Gastroesophageal sphincter (tissue), 4 donors: ENCODE results near the gene PTPRN2. TPM values are rescaled to one million over a fixed set of nuclear protein-coding genes. Genes with fewer than 3 reads are reported as not detected.
A peak's percentile ranks its signal among the peaks of the same experiment; 100 is the strongest.
"Not testable (repeated sequence)": the region's sequence is repeated elsewhere in the genome, so short reads cannot be mapped to it uniquely, and the experiment has no call there.

Experiments used
- ATAC-seq: fragments of 150-250 bp; one replicate; pipeline ENCODE4 v1.9.1; 2016; ENCODE audit warnings: mild to moderate bottlenecking, moderate library complexity
- H3K27ac ChIP-seq, 4 donors: fragments of 200-600 bp; sonication (generic) in 3 of 4; 1 replicate in 3 of 4; 2 replicates in 1 of 4; pipeline ENCODE4 v1.5.1; 2016 to 2019
- H3K27me3 ChIP-seq: fragments of 200-600 bp; sonication (generic); one replicate; pipeline ENCODE4 v1.5.1; 2019
- H3K36me3 ChIP-seq, 2 donors: fragments of 200-600 bp; sonication (generic); one replicate each; pipeline ENCODE4 v1.5.1; 2019; ENCODE audit warnings: control low read depth in 1 of 2
- H3K4me1 ChIP-seq, 3 donors: fragments of 200-600 bp; sonication (generic); 1 replicate in 2 of 3; 2 replicates in 1 of 3; pipeline ENCODE4 v1.5.1; 2016 to 2019; ENCODE audit warnings: control low read depth in 2 of 3
- H3K4me3 ChIP-seq, 2 donors: fragments of 200-600 bp; sonication (generic); one replicate each; pipeline ENCODE4 v1.5.1; 2019; ENCODE audit warnings: mild to moderate bottlenecking in 1 of 2, moderate library complexity in 1 of 2
- H3K9me3 ChIP-seq, 3 donors: fragments of 200-600 bp; sonication (generic); one replicate each; pipeline ENCODE4 v1.5.1; 2017 to 2019; ENCODE audit warnings: control low read depth in 2 of 3
- EP300 ChIP-seq: sonication (generic); formaldehyde crosslinking; IDR thresholded peaks from one replicate; pipeline ENCODE4 v1.6.1; 2017; ENCODE audit warnings: antibody characterized with exemption, mild to moderate bottlenecking
- POLR2A ChIP-seq, 2 donors: fragments of 450-650 bp; IDR thresholded peaks; one replicate each; pipeline ENCODE4 v1.6.1; 2017; ENCODE audit warnings: antibody characterized with exemption in 2 of 2, mild to moderate bottlenecking in 2 of 2, moderate library complexity in 1 of 2
- POLR2AphosphoS5 ChIP-seq: sonication (generic); formaldehyde crosslinking; IDR thresholded peaks from one replicate; pipeline ENCODE4 v1.6.1; 2017; ENCODE audit warnings: antibody characterized with exemption
- whole genome bisulfite sequencing, 2 donors: methylation state at CpG; one replicate each; pipeline ENCODE4 v1.1.5; 2018; ENCODE audit warnings: low coverage in 1 of 2; 5-methylcytosine and 5-hydroxymethylcytosine counted together
- small RNA-seq, 4 donors: library from RNA; depleted of rRNA; stranded (forward); fragments of <200 nt; gene quantifications; one replicate each; pipeline ENCODE3, GENCODE V24; 2016
- total RNA-seq, 4 donors: library from RNA; depleted of rRNA; stranded (reverse); fragments of >200 nt; gene quantifications; one replicate each; pipeline ENCODE4 v1.1.0, GENCODE V29; 2016
- TF ChIP-seq, protein P1 (sequence below), 4 experiments: fragments of 200-600 bp in 2 of 4; fragments of 450-650 bp in 2 of 4; sonication (generic) in 1 of 4; IDR thresholded peaks; one replicate each; pipeline ENCODE4 v1.5.1; 2017 to 2019; ENCODE audit warnings: antibody characterized with exemption in 4 of 4, mild to moderate bottlenecking in 2 of 4, moderate library complexity in 2 of 4

The PTPRN2 gene
- total RNA-seq, 4 donors from 2014 or later = 1.7 to 4.7 (median 3.3) TPM

DNA sequence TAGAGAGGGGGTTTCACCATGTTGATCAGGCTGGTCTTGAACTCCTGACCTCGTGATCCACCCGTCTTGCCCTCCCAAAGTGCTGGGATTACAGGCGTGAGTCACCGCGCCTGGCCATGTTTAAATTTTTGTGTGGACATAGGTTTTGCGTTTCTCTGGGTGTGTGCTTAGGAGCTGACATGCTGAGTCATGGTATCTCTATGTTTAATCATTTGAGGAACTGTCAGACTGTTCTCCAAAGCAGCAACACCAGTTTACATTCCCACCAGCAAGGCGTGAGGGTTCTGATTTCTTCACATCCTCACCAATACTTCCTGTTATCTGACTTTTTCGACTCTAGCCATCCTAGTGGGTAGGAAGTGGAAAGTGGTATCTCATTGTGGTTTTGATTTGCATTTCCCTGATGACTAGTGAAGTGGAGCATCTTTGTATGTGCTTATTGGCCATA lies 1097.1 kb downstream of the PTPRN2 start:
- no peak overlapping the region for H3K27ac ChIP-seq
- H3K4me1 ChIP-seq = no peaks in the 10 kb centered on the region
- WGBS, 2 donors = 73 to 78% methylated on average over 8 of the region's 8 CpGs
- peaks cover 0 to 29% (median 0%) of the 10 kb centered on the region in 3 donors for H3K9me3 ChIP-seq
- H3K27me3 ChIP-seq = peaks cover 28% of the 10 kb centered on the region
- TF ChIP-seq, protein P1, sequence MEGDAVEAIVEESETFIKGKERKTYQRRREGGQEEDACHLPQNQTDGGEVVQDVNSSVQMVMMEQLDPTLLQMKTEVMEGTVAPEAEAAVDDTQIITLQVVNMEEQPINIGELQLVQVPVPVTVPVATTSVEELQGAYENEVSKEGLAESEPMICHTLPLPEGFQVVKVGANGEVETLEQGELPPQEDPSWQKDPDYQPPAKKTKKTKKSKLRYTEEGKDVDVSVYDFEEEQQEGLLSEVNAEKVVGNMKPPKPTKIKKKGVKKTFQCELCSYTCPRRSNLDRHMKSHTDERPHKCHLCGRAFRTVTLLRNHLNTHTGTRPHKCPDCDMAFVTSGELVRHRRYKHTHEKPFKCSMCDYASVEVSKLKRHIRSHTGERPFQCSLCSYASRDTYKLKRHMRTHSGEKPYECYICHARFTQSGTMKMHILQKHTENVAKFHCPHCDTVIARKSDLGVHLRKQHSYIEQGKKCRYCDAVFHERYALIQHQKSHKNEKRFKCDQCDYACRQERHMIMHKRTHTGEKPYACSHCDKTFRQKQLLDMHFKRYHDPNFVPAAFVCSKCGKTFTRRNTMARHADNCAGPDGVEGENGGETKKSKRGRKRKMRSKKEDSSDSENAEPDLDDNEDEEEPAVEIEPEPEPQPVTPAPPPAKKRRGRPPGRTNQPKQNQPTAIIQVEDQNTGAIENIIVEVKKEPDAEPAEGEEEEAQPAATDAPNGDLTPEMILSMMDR (IDR thresholded peaks at IDR 0.05) = no peak
- TF ChIP-seq POLR2A (IDR thresholded peaks at IDR 0.05) = no peak
- TF ChIP-seq EP300 = no peak
- TF ChIP-seq POLR2AphosphoS5 = no peak
- no peaks in the 10 kb centered on the region for H3K36me3 ChIP-seq
- no peak overlapping the region for H3K4me3 ChIP-seq
- ATAC-seq = peak; percentile 31

DNA sequence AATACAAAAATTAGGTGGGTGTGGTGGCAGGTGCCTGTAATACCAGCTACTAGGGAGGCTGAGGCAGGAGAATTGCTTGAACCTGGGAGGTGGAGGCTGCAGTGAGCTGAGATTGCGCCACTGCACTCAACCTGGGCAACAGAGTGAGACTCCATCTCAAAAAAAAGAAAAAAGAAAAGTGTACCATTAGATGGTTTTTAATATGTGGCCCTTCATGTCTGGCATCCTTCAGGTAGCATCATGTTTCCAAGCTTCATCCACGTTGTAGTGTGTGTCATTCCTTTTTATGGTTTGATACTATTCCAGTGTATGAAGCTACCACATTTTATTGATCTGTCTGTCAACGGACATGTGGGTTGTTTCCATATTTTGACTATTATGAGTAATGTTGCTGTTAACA lies 1097.8 kb downstream of the PTPRN2 start:
- WGBS, 2 donors = 69 to 86% methylated on average over 3 of the region's 3 CpGs
- not testable (repeated sequence) for ATAC-seq, H3K4me3 ChIP-seq

More for the DNA sequence above, 1097.8 kb downstream of the PTPRN2 start:
- H3K27ac ChIP-seq, H3K36me3 ChIP-seq, H3K4me1 ChIP-seq: not testable (repeated sequence)
- peaks cover 30% of the 10 kb centered on the region for H3K27me3 ChIP-seq
- H3K9me3 ChIP-seq = peaks cover 0 to 29% (median 0%) of the 10 kb centered on the region in 3 donors

Small RNA genes within 50 kb of the gene (small RNA-seq; reads per million reads assigned to genes)
- 0 to 0.09 (median 0) reads per million in 4 donors for gene MIR153-2
- gene MIR5707 = 0 reads per million in 4 donors
- 0 reads per million in 4 donors for gene MIR595
- gene THAP5P1 = 0 reads per million in 4 donors

Other genes with a start within 250 kb of the PTPRN2 start
- 1 to 10 TPM; 4.6 to 6.4 (median 5.6) TPM for gene NCAPG2, start 117.0 kb upstream of the PTPRN2 start, total RNA-seq
- 100 to 1,000 TPM; 209 to 286 (median 230) TPM for gene ESYT2, start 241.7 kb upstream of the PTPRN2 start, total RNA-seq